NCI-H1436 treated with DMSO at 0.1 percent for 48 hours (cell line): ENCODE results near the gene TULP3.

Experiments used
- DNase-seq: peaks from one replicate; lab custom pipeline; 2025; lab: John Stamatoyannopoulos, UW

Gene TULP3

GRCh38 chr12:2877047-2877952, 13.4 kb upstream of the TULP3 start, which contains the start of the genes FOXM1 and RHNO1:
TSS of gene FOXM1 (minus strand) at chr12:2877174. CDS start at chr12:2874478, 2,696 bp downstream.
TSS of gene RHNO1 (plus strand) at chr12:2877223. CDS start at chr12:2885367, 8,144 bp downstream.
- DNase-seq, result peak; percentile 27

GRCh38 chr12:2877953-2878732, 12.5 kb upstream of the TULP3 start:
- peak; percentile 74 for DNase-seq

- DNase-seq, result no peak
These were observed 10.8 kb upstream of the TULP3 start for GRCh38 chr12:2879853-2880252.

- DNase-seq, result no peak
These were observed 5.9 kb upstream of the TULP3 start for GRCh38 chr12:2884810-2885209.

GRCh38 chr12:2886768-2887450, 3.8 kb upstream of the TULP3 start:
- no peak for DNase-seq

- no peak for DNase-seq
These were observed 697 bp upstream of the TULP3 start for GRCh38 chr12:2890001-2890387.

- no peak for DNase-seq
These were observed 756 bp downstream of the TULP3 start for GRCh38 chr12:2891240-2892053.

GRCh38 chr12:2892246-2892645, 1.6 kb downstream of the TULP3 start:
- DNase-seq, result no peak

- no peak for DNase-seq
These were observed 2.3 kb downstream of the TULP3 start for GRCh38 chr12:2893007-2893406.

GRCh38 chr12:2895051-2895451, 4.4 kb downstream of the TULP3 start:
- DNase-seq, result no peak

GRCh38 chr12:2895511-2895910, 4.8 kb downstream of the TULP3 start:
- no peak for DNase-seq

GRCh38 chr12:2897418-2897817, 6.7 kb downstream of the TULP3 start:
- no peak for DNase-seq

- no peak for DNase-seq
These were observed 10.0 kb downstream of the TULP3 start for GRCh38 chr12:2900642-2901041.

GRCh38 chr12:2902272-2902880, 11.7 kb downstream of the TULP3 start:
- no peak for DNase-seq

GRCh38 chr12:2904260-2904659, 13.6 kb downstream of the TULP3 start:
- DNase-seq, result no peak

- no peak for DNase-seq
These were observed 21.5 kb downstream of the TULP3 start for GRCh38 chr12:2912216-2912575.

GRCh38 chr12:2919249-2919648, 28.6 kb downstream of the TULP3 start:
- no peak for DNase-seq

GRCh38 chr12:2922329-2922728, 31.6 kb downstream of the TULP3 start:
- no peak for DNase-seq

GRCh38 chr12:2923057-2923456, 32.4 kb downstream of the TULP3 start:
- DNase-seq, result no peak

- no peak for DNase-seq
These were observed 33.3 kb downstream of the TULP3 start for GRCh38 chr12:2924019-2924418.

- no peak for DNase-seq
These were observed 34.8 kb downstream of the TULP3 start for GRCh38 chr12:2925322-2925995.
